Endothelial cell of umbilical vein (primary cell): ENCODE measurements around the gene PIN1. TPM values are rescaled to one million over a fixed set of nuclear protein-coding genes. Genes with fewer than 3 reads are reported as not detected.

Source experiments
- BruUV-seq: library from RNA; stranded (reverse); fragments of 400-500 nt; replicated peaks from 2 replicates; lab custom pipeline; 2021; lab: Mats Ljungman, UMichigan
- CTCF ChIA-PET: fragments of 300-600, 350-600 bp; sonication (Branson Sonifier 250); formaldehyde crosslinking; loops from one replicate; lab custom pipeline; 2021; ENCODE audit warnings: antibody characterized with exemption, inconsistent platforms; lab: Charles Lee
- POLR2A ChIA-PET: fragments of 300-600, 350-600 bp; sonication (Branson Sonifier 250); formaldehyde crosslinking; loops from one replicate; lab custom pipeline; 2021; ENCODE audit warnings: antibody characterized with exemption, inconsistent platforms; lab: Charles Lee
- DNase-seq: peaks from one replicate; pipeline ENCODE4 v3.0.0-alpha.2; 2011; ENCODE audit warnings: low read depth, low spot score
- FAIRE-seq: peaks from 2 replicates; lab custom pipeline; 2011; peaks lifted over from hg19 to GRCh38; lab: Jason Lieb, UNC
- H2AFZ ChIP-seq: 2 replicates; pipeline ENCODE4 v1.6.0; 2012; ENCODE audit warnings: low read depth, low read length, control low read depth, inconsistent platforms
- H3K27ac ChIP-seq: 2 replicates; pipeline ENCODE4 v1.5.1; 2011; ENCODE audit warnings: low read depth, mild to moderate bottlenecking, control low read depth, low read length, moderate library complexity; ENCODE audit not compliant: insufficient read depth
- H3K27me3 ChIP-seq, 2 experiments: 2 replicates each; pipeline versions ENCODE4 v1.6.0 to v1.6.1; 2011; ENCODE audit warnings: low read length in 2 of 2, mixed read lengths in 1 of 2; ENCODE audit not compliant: control insufficient read depth in 2 of 2, insufficient read depth in 2 of 2
- H3K36me3 ChIP-seq, 2 experiments: 2 replicates in 1 of 2; 3 replicates in 1 of 2; pipeline ENCODE4 v1.5.1; 2011; ENCODE audit warnings: low read length in 2 of 2, mild to moderate bottlenecking in 1 of 2, moderate library complexity in 1 of 2; ENCODE audit not compliant: control insufficient read depth in 2 of 2, insufficient read depth in 2 of 2; ENCODE audit errors: extremely low read depth in 1 of 2
- H3K4me1 ChIP-seq: 3 replicates; pipeline ENCODE4 v1.5.1; 2011; ENCODE audit warnings: mild to moderate bottlenecking, low read length; ENCODE audit not compliant: control insufficient read depth, insufficient read depth; ENCODE audit errors: extremely low read depth
- H3K4me2 ChIP-seq: 2 replicates; pipeline ENCODE4 v1.6.1; 2011; ENCODE audit warnings: low read length, control low read depth, mixed read lengths; ENCODE audit not compliant: insufficient read depth
- H3K4me3 ChIP-seq, 3 experiments: fragments of 200-600 bp in 1 of 3; sonication (generic), shearing (Covaris generic) in 1 of 3; replicated peaks in 1 of 3; 2 replicates each; pipeline ENCODE4 v1.5.1; 2011 to 2016; ENCODE audit warnings: control low read depth in 3 of 3, low read length in 3 of 3, mild to moderate bottlenecking in 2 of 3, inconsistent platforms in 1 of 3, low read depth in 1 of 3, moderate library complexity in 1 of 3; ENCODE audit not compliant: insufficient read depth in 1 of 3
- H3K79me2 ChIP-seq: 2 replicates; pipeline ENCODE4 v1.6.0; 2012; ENCODE audit warnings: low read length, inconsistent platforms; ENCODE audit not compliant: control insufficient read depth, insufficient read depth
- H3K9ac ChIP-seq: replicated peaks from 2 replicates; pipeline ENCODE3; 2011; ENCODE audit warnings: low read length, control low read depth; ENCODE audit not compliant: insufficient read depth; ENCODE audit errors: extremely low read depth
- H3K9me1 ChIP-seq: replicated peaks from 3 replicates; pipeline ENCODE4 v1.6.0; 2011; ENCODE audit warnings: mild to moderate bottlenecking, low read length; ENCODE audit not compliant: control insufficient read depth, insufficient read depth; ENCODE audit errors: extremely low read depth
- H3K9me3 ChIP-seq: replicated peaks from 2 replicates; pipeline ENCODE4 v1.5.1; 2012; ENCODE audit warnings: low read length, inconsistent platforms; ENCODE audit not compliant: control insufficient read depth, insufficient read depth
- H4K20me1 ChIP-seq: replicated peaks from 2 replicates; pipeline ENCODE3; 2011; ENCODE audit warnings: mild to moderate bottlenecking, low read length; ENCODE audit not compliant: control insufficient read depth, insufficient read depth; ENCODE audit errors: extremely low read depth
- CTCF ChIP-seq, 2 donors: IDR thresholded peaks; 1 replicate in 1 of 2; 2 replicates in 1 of 2; pipeline ENCODE4 v1.5.1; 2011; ENCODE audit warnings: low read length in 2 of 2, mild to moderate bottlenecking in 2 of 2, moderate library complexity in 2 of 2, control low read depth in 1 of 2, inconsistent platforms in 1 of 2, low read depth in 1 of 2; ENCODE audit not compliant: insufficient read depth in 1 of 2; ENCODE audit errors: extremely low read depth in 1 of 2
- EZH2 ChIP-seq: IDR thresholded peaks from 2 replicates; pipeline ENCODE4 v1.6.1; 2012; ENCODE audit warnings: borderline replicate concordance, low read depth, mild to moderate bottlenecking, moderate library complexity, low read length, inconsistent platforms; ENCODE audit not compliant: severe bottlenecking
- FOS ChIP-seq: IDR thresholded peaks from 2 replicates; pipeline ENCODE4 v1.6.1; 2011; ENCODE audit warnings: mild to moderate bottlenecking, low read length, moderate library complexity, borderline replicate concordance; ENCODE audit not compliant: insufficient read depth
- GATA2 ChIP-seq: IDR thresholded peaks from 2 replicates; pipeline ENCODE4 v1.7.0; 2011; ENCODE audit warnings: low read depth, mild to moderate bottlenecking, moderate library complexity, mixed read lengths, low read length; ENCODE audit not compliant: insufficient read length, insufficient read depth
- JUN ChIP-seq: IDR thresholded peaks from 2 replicates; pipeline ENCODE4 v1.6.1; 2011; ENCODE audit warnings: borderline replicate concordance, low read depth; ENCODE audit not compliant: insufficient read length, insufficient read depth
- MAX ChIP-seq: IDR thresholded peaks from 2 replicates; pipeline ENCODE4 v1.6.1; 2011; ENCODE audit not compliant: insufficient read depth, insufficient read length
- MYC ChIP-seq: IDR thresholded peaks from one replicate; pipeline ENCODE4 v1.6.1; 2011; ENCODE audit warnings: mild to moderate bottlenecking, low read depth, low read length
- POLR2A ChIP-seq: IDR thresholded peaks from 2 replicates; pipeline ENCODE4 v1.6.1; 2012; ENCODE audit warnings: low read depth, mild to moderate bottlenecking, control low read depth, low read length
- POLR2AphosphoS5 ChIP-seq: IDR thresholded peaks from 2 replicates; pipeline ENCODE4 v1.6.1; 2012; ENCODE audit warnings: low read depth, mild to moderate bottlenecking, control low read depth, low read length, moderate library complexity; ENCODE audit not compliant: insufficient read depth
- dilution Hi-C: fragments of 300-500 bp; cut with MboI; formaldehyde crosslinking; loops from one replicate; pipeline ENCODE4 v1.15.0; 2019; ENCODE audit warnings: low sequenced_read_pairs; ENCODE audit not compliant: extremely low pct_ligation_motif_present
- intact Hi-C: fragments of 100-400 bp; cut with micrococcal nuclease; formaldehyde crosslinking; loops from one replicate; pipeline ENCODE4 v1.10.0; 2022
- polyA plus RNA-seq, 4 experiments: library from polyadenylated mRNA; depleted of rRNA in 3 of 4; stranded (reverse) in 3 of 4; unstranded in 1 of 4; fragments of >200 nt; gene quantifications; 2 replicates each; pipeline versions ENCODE4 v1.2.1 to v1.2.3, GENCODE V29; 2011 to 2012; ENCODE audit warnings: missing spikeins in 1 of 4
- total RNA-seq: library from RNA; stranded (reverse); gene quantifications from 2 replicates; pipeline ENCODE4 v1.2.3, GENCODE V29; 2021

Gene PIN1
- total and polyA plus RNA-seq, 2 donors (not counting 3 experiments of a cell fraction or from before 2014, with no cell fraction given), result 97.4 to 115 TPM

- Histone ChIP-seq H2AFZ (no peak overlapping the region), H4K20me1 (no peaks in the 10 kb centered on the region), H3K4me1 (peaks cover 9% of the 10 kb centered on the region), H3K27me3 (no peaks in the 10 kb centered on the region), H3K79me2 (peaks cover 14% of the 10 kb centered on the region), H3K36me3 (peaks cover 3 to 33% of the 10 kb centered on the region in 2 experiments), H3K4me2 (no peak overlapping the region), H3K9me1 (no peaks in the 10 kb centered on the region), H3K9me3 (no peaks in the 10 kb centered on the region), H3K9ac (no peak overlapping the region), H3K4me3 (no peak overlapping the region), H3K27ac (no peak overlapping the region)
- CTCF ChIA-PET, result no interaction called here
- BruUV-seq, result no TSS peak
- intact Hi-C loops (no loop called here), dilution Hi-C loops (no loop called here)
- no peak for FAIRE-seq
- DNase-seq, result no peak
- POLR2A ChIA-PET, result interaction anchor here (0.7 kb wide), 1 partner anchor 13 kb away, joined by 5 read pairs; no protein-coding TSS in a partner anchor
- no peak for TF ChIP-seq POLR2A
- no peak for TF ChIP-seq JUN
Measured at GRCh38 chr19:9839415-9839814, 4.3 kb downstream of the PIN1 start.

- Histone ChIP-seq H3K36me3 (peaks cover 3 to 42% of the 10 kb centered on the region in 2 experiments), H3K27ac (no peak overlapping the region), H3K9me3 (no peaks in the 10 kb centered on the region), H3K4me2 (no peak overlapping the region), H3K79me2 (no peaks in the 10 kb centered on the region), H3K4me1 (no peaks in the 10 kb centered on the region), H2AFZ (no peak overlapping the region), H4K20me1 (no peaks in the 10 kb centered on the region), H3K27me3 (no peaks in the 10 kb centered on the region), H3K9me1 (no peaks in the 10 kb centered on the region), H3K9ac (no peak overlapping the region), H3K4me3 (no peak overlapping the region)
- TF ChIP-seq FOS (no peak), CTCF (IDR thresholded peaks at IDR 0.05; ENCODE audit: extremely low read depth in 1 of 2, insufficient read depth in 1 of 2, low read depth in 1 of 2, low read length in 2 of 2) (no peak), POLR2A (no peak), JUN (no peak), EZH2 (no peak), MYC (no peak), POLR2AphosphoS5 (no peak), GATA2 (no peak), MAX (no peak)
- ChIA-PET POLR2A (no interaction called here), CTCF (no interaction called here)
- intact Hi-C loops (no loop called here), dilution Hi-C loops (no loop called here)
- BruUV-seq, result no TSS peak
- DNase-seq (no peak), FAIRE-seq (no peak)
Measured at GRCh38 chr19:9842834-9843625, 7.9 kb downstream of the PIN1 start.
